Vagina (tissue), 2 donors: ENCODE measurements around the gene FBXO33. TPM values are rescaled to one million over a fixed set of nuclear protein-coding genes. Genes with fewer than 3 reads are reported as not detected.

Experiments
- DNase-seq, 2 donors: peaks; one replicate each; pipeline ENCODE4 v3.0.0-alpha.2; 2017; ENCODE audit errors: extremely low spot score in 2 of 2
- H3K27ac ChIP-seq: fragments of 200-600 bp; sonication (generic); one replicate; pipeline ENCODE4 v1.5.1; 2019
- H3K27me3 ChIP-seq: fragments of 200-600 bp; sonication (generic); one replicate; pipeline ENCODE4 v1.5.1; 2019
- H3K36me3 ChIP-seq, 2 donors: fragments of 200-600 bp; sonication (generic); one replicate each; pipeline ENCODE4 v1.5.1; 2017 to 2019
- H3K4me1 ChIP-seq: fragments of 200-600 bp; sonication (generic); one replicate; pipeline ENCODE4 v1.5.1; 2019
- H3K4me3 ChIP-seq, 2 donors: fragments of 200-600 bp; sonication (generic); 1 replicate in 1 of 2; 2 replicates in 1 of 2; pipeline ENCODE4 v1.5.1; 2016 to 2019
- H3K9me3 ChIP-seq: fragments of 200-600 bp; sonication (generic); one replicate; pipeline ENCODE4 v1.5.1; 2019
- POLR2A ChIP-seq, 2 donors: fragments of 450-650 bp; IDR thresholded peaks; one replicate each; pipeline ENCODE4 v1.6.1; 2017; ENCODE audit warnings: antibody characterized with exemption in 2 of 2, mild to moderate bottlenecking in 2 of 2, moderate library complexity in 2 of 2
- POLR2AphosphoS5 ChIP-seq, 2 donors: sonication (generic); formaldehyde crosslinking; IDR thresholded peaks; one replicate each; pipeline ENCODE4 v1.9.0; 2017; ENCODE audit warnings: antibody characterized with exemption in 2 of 2, mild to moderate bottlenecking in 2 of 2, low read depth in 1 of 2; ENCODE audit not compliant: insufficient read depth in 1 of 2
- intact Hi-C: fragments of 100-400 bp; cut with DNase I; formaldehyde crosslinking; loops from one replicate; pipeline ENCODE4 v1.15.1; 2023
- total RNA-seq: library from RNA; depleted of rRNA; stranded (reverse); fragments of >200 nt; gene quantifications from one replicate; pipeline ENCODE4 v1.2.3, GENCODE V29; 2016
- TF ChIP-seq, protein P1 (sequence below), 3 experiments: fragments of 450-650 bp in 2 of 3; fragments of 200-600 bp in 1 of 3; sonication (generic) in 1 of 3; IDR thresholded peaks; one replicate each; pipeline ENCODE4 v1.5.1; 2017 to 2019; ENCODE audit warnings: antibody characterized with exemption in 3 of 3, mild to moderate bottlenecking in 2 of 3, moderate library complexity in 2 of 3

FBXO33 gene
- total RNA-seq, 1 donor from 2014 or later: 11.5 TPM

DNA sequence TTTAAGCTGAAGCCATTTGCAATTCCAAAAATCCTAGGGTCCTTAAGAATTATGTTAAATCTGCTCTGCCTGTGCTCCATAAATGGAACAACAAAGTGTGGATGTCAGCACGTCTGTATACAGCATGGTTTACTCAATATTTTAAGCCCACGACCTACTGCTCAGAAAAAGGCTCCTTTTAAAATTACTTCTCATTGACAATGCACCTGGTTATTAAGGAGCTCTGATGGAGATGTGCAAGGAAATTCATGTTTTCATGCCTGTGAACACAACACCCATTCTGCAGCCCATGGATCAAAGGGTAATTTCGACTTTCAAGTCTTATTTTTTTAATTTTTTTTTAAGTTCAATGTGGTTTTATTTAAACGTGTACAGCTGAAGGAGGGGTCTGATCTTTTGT, 48.1 kb downstream of the FBXO33 start:
- no peaks in the 10 kb centered on the region for H3K4me1 ChIP-seq
- no peaks in the 10 kb centered on the region for H3K36me3 ChIP-seq
- H3K4me3 ChIP-seq: no peak overlapping the region
- H3K27me3 ChIP-seq: no peaks in the 10 kb centered on the region
- TF ChIP-seq POLR2A (IDR thresholded peaks at IDR 0.05) (no peak), POLR2AphosphoS5 (IDR thresholded peaks at IDR 0.05; ENCODE audit: insufficient read depth in 1 of 2, low read depth in 1 of 2) (no peak)
- TF ChIP-seq, protein P1, sequence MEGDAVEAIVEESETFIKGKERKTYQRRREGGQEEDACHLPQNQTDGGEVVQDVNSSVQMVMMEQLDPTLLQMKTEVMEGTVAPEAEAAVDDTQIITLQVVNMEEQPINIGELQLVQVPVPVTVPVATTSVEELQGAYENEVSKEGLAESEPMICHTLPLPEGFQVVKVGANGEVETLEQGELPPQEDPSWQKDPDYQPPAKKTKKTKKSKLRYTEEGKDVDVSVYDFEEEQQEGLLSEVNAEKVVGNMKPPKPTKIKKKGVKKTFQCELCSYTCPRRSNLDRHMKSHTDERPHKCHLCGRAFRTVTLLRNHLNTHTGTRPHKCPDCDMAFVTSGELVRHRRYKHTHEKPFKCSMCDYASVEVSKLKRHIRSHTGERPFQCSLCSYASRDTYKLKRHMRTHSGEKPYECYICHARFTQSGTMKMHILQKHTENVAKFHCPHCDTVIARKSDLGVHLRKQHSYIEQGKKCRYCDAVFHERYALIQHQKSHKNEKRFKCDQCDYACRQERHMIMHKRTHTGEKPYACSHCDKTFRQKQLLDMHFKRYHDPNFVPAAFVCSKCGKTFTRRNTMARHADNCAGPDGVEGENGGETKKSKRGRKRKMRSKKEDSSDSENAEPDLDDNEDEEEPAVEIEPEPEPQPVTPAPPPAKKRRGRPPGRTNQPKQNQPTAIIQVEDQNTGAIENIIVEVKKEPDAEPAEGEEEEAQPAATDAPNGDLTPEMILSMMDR (IDR thresholded peaks at IDR 0.05): no peak
- H3K27ac ChIP-seq: no peak overlapping the region
- no peaks in the 10 kb centered on the region for H3K9me3 ChIP-seq
- intact Hi-C loops: no loop called here
- DNase-seq: no peak

DNA sequence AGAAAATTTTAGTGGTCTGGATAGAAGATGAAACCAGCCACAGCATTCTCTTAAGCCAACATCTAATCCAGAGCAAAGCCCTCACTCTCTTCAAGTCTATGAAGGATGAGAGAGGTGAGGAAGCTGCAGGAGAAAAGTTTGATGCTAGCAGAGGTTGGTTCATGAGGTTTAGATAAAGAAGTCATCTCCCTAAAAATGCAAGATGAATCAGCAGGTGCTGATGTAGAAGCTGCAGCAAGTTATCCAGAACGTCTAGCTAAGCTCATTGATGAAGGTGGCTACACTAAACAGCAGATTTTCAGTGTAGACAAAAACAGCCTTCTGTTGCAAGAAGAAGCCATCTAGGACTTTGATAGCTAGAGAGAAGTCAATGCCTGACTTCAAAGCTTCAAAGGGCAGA, 48.5 kb downstream of the FBXO33 start:
- Histone ChIP-seq H3K27ac (no peak overlapping the region), H3K4me3 (no peak overlapping the region), H3K9me3 (no peaks in the 10 kb centered on the region), H3K27me3 (no peaks in the 10 kb centered on the region), H3K36me3 (no peaks in the 10 kb centered on the region), H3K4me1 (no peaks in the 10 kb centered on the region)
- no peak for DNase-seq
- TF ChIP-seq POLR2A (IDR thresholded peaks at IDR 0.05) (no peak), POLR2AphosphoS5 (IDR thresholded peaks at IDR 0.05; ENCODE audit: insufficient read depth in 1 of 2, low read depth in 1 of 2) (no peak)
- TF ChIP-seq, protein P1 (IDR thresholded peaks at IDR 0.05): no peak
- intact Hi-C loops: no loop called here

DNA sequence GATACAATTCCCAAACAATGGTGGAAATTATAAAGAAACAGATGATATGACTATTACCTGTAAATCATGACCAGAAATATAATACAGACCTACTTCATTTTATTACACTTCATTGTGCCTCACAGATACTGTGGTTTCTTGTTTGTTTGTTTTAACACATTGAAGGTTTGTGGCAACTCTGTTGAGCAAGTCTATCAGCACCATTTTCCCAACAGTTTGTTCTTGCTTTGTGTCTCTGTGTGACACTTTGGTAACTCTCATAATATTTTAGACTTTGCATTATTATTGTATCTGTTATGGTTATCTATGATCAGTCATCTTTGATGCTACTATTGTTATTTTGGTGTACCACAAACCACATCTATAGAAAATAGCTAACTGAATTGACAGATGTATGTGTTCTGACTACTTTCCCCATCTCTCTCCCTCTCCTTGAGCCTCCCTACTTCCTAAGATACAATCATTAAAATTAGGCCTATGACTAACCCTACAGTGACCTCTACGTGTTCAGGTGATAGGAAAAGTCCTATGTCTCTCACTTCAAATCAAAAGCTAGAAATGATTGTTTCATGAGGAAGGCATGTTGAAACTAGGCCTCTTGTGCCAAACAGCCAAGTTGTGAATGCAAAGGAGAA, 49.1 kb downstream of the FBXO33 start:
- intact Hi-C loops: no loop called here
- no peak overlapping the region for H3K27ac ChIP-seq
- H3K4me3 ChIP-seq: no peak overlapping the region
- no peaks in the 10 kb centered on the region for H3K27me3 ChIP-seq
- H3K36me3 ChIP-seq: no peaks in the 10 kb centered on the region
- no peaks in the 10 kb centered on the region for H3K4me1 ChIP-seq
- DNase-seq: no peak
- no peaks in the 10 kb centered on the region for H3K9me3 ChIP-seq
- TF ChIP-seq POLR2AphosphoS5 (IDR thresholded peaks at IDR 0.05; ENCODE audit: insufficient read depth in 1 of 2, low read depth in 1 of 2) (no peak), POLR2A (IDR thresholded peaks at IDR 0.05) (no peak)
- TF ChIP-seq, protein P1 (IDR thresholded peaks at IDR 0.05): no peak

DNA sequence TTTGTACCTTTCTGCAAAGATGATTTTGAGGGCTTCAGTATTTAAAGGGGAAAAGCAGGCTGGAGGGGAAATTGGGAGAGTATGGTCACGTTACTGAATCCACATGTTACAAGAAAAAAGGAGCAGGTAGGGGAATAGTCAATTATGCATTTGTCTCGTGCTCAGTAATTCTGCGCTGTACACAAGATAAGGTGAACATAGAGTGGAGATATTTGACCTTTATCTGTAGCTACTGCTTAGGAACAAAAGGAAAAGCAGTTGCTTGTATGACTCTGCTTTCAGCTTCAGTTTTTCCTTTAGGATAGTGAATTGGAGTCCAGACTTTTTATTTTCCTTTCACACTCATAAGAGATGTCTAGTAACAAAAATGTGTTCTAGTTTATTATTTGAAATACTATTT, 49.8 kb downstream of the FBXO33 start:
- Histone ChIP-seq H3K27ac (no peak overlapping the region), H3K4me1 (no peaks in the 10 kb centered on the region), H3K4me3 (no peak overlapping the region), H3K27me3 (no peaks in the 10 kb centered on the region), H3K9me3 (no peaks in the 10 kb centered on the region), H3K36me3 (no peaks in the 10 kb centered on the region)
- no peak for DNase-seq
- TF ChIP-seq POLR2AphosphoS5 (IDR thresholded peaks at IDR 0.05; ENCODE audit: insufficient read depth in 1 of 2, low read depth in 1 of 2) (no peak), POLR2A (IDR thresholded peaks at IDR 0.05) (no peak)
- TF ChIP-seq, protein P1 (IDR thresholded peaks at IDR 0.05): no peak
- intact Hi-C loops: no loop called here

DNA sequence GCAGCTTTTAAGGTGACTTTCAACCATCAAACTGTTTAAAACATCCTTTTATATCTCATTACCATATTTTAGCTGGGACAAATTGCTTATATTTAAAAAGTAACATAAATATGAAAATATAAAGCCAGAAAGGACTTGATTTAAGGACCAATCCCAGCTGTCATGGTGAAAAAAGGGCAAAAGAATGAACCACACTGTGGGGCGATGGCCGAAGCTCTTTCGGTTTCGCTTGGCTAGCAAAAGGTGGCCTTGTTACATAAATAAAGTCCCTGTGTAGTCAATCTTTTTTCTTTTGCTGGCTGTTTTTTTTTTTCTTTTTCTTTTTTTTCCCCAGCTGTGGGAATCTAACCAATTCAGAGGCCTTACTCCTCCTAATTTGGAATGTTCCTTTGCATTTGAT, 50.9 kb downstream of the FBXO33 start:
- H3K27me3 ChIP-seq: no peaks in the 10 kb centered on the region
- H3K4me3 ChIP-seq: no peak overlapping the region
- no peaks in the 10 kb centered on the region for H3K36me3 ChIP-seq
- H3K9me3 ChIP-seq: no peaks in the 10 kb centered on the region
- H3K4me1 ChIP-seq: peaks cover 5% of the 10 kb centered on the region
- H3K27ac ChIP-seq: no peak overlapping the region
- no peak for DNase-seq
- TF ChIP-seq POLR2A (IDR thresholded peaks at IDR 0.05): no peak
- TF ChIP-seq, protein P1 (IDR thresholded peaks at IDR 0.05): no peak
- TF ChIP-seq POLR2AphosphoS5 (IDR thresholded peaks at IDR 0.05; ENCODE audit: insufficient read depth in 1 of 2, low read depth in 1 of 2): no peak
- intact Hi-C loops: no loop called here
